HG02870 (cell line): ENCODE measurements around the gene LRP3.
"Not testable (repeated sequence)": the region's sequence is repeated elsewhere in the genome, so short reads cannot be mapped to it uniquely, and the experiment has no call there.

Experiments used
- ATAC-seq: cut with Tn5 transposase; IDR thresholded peaks from one replicate; pipeline ENCODE4 v1.9.1; 2021; ENCODE audit warnings: mild to moderate bottlenecking, moderate library complexity; ENCODE audit not compliant: unreplicated experiment

Gene LRP3

DNA sequence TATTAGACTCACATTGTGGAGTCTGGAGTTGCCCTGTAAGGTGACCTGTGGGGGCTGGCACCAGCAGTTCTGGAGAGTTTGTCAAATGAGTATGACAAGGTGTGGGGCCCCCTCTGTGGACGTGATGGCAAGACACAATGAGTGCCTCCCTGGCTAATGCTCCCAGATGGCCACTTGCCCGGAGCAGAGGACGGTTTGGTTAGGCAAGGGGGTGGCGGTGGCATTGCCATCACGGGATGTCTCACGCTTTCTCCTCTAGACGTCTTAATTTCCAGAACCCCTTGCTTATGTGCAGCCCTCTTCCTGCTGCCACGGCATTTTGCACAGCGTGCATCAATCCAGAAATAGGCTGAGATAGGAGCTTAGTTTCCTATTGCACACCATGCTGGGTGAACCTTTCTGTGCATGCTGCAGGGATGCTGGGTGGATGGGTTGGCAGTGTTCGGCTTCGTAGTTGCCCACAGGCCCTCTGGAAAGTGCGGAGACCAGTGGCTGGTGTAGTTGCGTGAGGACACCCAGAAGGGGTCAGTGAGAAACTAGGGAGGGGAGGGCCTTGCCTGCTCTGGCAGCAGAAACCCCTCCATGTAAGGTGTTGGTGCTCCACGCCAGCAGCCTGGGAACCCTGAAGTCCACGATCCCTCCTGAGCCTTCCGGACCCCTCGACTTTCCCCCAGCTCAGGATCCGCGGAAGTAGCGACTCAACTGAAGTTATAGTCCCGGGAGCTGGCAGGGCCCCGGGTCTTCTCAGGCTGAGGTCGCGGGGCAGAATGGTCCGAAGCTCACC, 18.1 kb upstream of the LRP3 start:
- no peak for ATAC-seq

- peak; percentile 81 for ATAC-seq
Measured at GRCh38 chr19:33176670-33177416, 17.3 kb upstream of the LRP3 start.

GRCh38 chr19:33177417-33177979, 16.6 kb upstream of the LRP3 start:
- ATAC-seq: peak; percentile 9

DNA sequence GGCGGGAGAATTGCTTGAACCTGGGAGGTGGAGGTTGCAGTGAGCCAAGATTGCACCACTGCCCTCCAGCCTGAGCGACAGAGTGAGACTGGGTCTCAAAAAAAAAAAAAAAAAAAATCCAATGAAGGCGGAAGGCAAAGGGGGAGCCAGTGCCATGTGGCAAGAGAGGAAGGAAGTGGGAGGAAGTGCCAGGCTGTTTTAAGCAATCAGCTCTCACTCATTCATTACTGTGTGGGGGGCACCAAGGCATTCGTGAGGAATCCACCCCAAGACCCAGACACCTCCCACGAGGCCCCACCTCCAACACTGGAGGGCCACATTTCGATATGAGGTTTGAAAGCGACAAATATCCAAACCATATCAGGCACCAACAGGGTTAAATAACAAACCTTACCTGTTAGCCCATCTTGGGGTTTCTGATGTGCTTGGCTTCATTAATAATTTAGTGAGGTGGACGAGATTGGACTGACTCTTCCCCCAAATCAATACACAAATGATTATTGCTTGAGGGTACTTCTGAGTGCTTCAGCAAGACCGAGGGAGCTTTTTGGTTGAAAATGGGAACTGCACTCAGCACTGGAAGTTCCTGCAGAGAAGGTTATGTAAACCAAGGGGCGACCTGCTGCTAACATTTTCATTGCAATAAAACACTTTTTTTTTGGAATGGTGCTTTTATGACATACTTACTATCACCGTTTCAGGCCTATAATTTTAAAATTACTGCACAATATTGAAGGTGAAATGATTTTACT, 7.5 kb upstream of the LRP3 start:
- ATAC-seq: no peak

DNA sequence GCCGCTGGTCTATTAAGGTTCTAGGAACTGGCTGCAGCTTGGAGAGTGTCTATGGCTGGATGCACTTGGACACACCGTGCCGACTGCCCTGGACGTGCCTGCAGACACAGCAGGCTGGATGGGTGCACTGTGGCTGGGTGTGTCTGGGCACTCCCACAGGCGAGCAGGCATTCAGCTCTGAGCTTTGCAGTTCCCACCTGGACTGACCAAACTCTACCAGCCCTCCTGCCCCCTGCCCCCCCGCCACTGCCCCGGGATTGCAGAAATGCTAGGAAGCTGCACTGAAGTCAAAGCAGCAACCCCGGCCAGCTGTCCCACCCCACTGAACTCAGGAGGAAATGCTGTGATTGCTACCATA, 7.0 kb upstream of the LRP3 start:
- no peak for ATAC-seq

DNA sequence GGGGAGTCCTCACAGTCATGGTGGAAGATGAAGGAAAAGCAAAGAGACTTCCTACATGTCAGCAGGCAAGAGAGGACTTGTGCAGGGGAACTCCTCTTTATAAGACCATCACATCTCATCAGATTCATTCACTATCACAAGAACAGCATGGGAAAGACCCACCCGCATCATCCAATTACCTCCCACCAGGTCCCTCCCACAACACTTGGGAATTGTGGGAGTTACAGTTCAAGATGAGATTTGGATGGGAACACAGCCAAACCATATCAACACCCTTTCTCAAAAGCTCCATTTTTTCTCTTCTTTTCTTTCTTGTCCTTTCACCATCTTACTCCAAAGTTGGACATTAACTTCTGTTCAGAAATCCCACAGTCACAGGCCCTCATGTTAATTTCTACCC, 4.7 kb upstream of the LRP3 start:
- ATAC-seq: no peak

DNA sequence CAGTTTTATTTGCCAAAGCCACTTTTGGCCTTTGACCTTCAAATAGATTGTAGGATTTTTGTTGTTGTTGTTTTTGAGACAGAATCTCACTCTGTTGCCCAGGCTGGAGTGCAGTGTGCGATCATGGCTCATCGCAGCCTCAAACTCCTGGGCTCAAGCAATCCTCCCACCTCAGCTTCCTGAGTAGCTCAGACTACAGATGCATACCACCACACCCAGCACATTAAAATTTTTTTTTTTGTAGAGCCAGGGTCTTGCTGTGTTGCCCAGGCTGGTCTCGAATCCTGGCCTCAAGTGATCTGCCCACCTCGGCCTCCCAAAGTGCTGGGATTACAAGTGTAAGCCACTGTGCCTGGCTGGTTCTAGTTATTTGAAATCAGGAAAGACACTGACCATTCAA, 3.0 kb upstream of the LRP3 start:
- ATAC-seq: not testable (repeated sequence)

- ATAC-seq: no peak
Measured at GRCh38 chr19:33191501-33191900, 2.6 kb upstream of the LRP3 start.

GRCh38 chr19:33192010-33192409, 2.1 kb upstream of the LRP3 start:
- no peak for ATAC-seq

DNA sequence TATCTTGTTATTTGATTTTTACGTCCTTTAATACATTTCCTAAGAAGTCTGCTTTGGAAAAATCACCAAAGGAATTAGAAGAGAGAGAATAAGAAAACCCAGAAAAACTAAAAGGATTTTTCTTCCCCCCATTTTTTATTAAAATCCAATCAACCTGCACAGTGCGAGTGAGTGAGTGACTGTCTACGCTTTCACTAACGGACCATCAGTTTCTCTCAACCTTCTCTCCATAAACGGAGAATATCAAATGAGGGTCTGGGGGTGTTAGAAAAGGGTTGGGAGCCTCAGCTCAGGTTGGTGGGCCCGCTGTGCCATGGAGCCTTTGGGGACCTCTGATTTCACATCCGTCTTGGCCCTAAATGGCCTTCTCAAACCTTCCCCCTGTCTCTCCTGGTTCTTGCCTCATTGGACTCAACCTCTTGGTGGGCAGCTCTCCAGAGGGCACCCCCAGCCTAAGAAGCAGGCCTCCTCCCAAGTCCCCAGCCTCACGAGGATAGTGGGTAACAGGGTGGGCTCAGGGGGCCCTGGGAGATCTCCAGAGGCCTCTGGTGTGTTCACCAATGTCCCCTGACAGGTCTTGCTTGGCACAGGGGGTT, 763 bp upstream of the LRP3 start:
- no peak for ATAC-seq

DNA sequence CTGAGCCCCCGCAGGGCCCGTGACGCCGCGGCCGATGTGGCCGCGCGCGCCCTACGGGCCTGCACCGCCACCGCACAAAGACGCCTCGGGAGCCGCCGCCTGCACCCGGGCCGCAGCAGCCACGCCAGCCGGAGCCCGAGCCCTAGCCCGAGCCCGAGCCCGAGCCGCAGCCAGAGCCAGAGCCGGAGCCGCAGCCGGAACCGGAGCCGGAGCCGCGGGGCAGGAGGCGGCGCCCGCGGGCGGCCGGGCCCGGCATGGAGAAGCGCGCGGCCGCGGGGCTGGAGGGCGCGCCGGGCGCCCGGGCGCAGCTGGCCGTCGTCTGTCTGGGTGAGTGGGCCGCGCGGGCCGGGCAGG, 379 bp downstream of the LRP3 start:
- no peak for ATAC-seq

DNA sequence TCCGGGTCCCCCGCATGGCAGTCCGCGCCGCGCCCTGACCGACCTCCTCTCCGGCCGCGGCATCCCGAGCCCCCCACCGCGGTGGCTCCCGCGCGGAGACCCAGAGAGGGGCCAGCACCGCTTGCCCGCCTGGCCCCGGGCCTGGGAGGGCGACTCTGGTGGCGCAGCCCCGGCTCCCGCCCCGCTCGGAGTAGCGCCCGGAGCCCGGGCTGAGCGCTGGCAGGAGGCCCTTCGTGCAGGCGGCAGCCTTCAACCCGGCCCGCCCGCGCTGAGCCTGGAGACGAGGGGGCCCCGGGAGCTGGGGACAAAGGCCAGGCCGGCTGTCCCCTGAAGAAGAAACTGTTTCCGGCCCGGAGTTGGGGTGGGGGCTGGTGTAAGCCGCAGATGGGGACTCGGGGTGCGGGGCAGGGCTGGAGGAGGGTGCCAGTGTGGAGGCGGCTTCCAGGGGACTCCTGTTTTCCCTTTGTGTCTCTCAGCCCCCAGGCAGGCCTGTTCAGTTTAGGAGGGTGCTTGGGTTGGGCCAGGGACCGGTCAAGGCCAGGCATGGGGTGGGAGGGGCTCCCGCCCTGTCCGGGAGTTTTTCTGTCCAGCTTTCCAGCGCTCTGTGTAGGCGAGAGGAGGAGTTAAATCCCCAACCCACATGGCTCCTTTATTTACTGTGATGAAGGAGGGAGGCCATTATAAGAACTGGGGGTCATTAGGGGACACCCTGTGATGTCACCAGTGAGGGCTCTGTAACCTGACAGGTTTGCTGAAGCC, 935 bp downstream of the LRP3 start:
- no peak for ATAC-seq

GRCh38 chr19:33195645-33196347, 1.7 kb downstream of the LRP3 start:
- no peak for ATAC-seq

DNA sequence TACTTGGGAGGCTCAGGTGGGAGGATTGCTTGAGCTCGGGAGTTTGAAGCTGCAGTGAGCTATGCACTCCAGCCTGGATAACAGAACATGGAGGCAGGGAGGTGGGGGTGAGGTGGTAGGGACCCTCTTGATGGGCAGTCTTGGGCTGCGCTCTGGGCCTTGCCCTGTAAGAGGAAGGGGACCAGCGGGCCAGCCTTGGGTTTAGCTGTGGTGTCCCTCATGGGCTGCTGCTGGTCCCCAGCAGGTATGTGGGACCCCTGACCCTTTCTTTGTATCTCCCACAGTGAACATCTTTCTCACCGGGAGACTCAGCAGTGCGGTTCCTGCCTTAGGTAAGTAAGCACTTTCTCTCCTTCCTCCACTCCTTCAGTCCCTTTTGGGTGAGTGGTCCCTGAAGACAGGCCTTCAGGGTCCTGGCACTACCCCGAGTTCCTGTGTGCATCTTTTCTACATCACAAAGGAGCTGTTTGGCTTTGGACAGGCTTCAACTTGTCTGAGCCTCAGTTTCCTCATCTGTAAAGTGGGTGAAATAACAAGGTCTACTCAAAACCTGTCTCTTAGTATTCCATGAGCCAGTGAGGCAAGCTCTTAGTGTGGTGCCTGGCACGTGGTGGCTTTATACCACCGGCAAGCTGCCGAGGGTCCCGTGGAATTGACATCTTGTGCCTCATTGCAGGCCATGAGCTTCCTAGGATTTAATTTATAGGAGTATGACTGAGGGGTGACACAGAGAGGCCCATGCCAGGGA, 2.5 kb downstream of the LRP3 start:
- ATAC-seq: no peak

DNA sequence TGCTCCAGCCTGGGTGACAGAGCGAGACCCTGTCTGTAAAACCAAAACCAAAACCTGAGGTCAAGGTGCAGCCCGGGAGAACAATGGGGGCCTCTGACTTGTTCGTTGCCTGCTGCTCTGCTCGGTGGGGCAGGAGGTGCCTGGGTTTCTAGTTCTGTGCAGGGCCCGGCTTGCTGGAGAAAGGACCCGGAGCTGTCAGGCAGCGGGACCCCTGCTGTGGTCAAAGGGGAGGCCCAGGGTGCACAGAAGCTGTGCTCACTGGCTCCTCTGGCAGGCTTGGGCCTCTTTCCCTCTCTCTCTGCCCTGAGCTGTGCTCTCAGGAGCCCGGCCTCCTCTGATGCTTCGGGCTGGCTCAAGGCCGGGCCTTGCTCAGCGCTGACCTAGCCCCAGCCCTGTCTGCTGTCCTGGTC, 3.5 kb downstream of the LRP3 start:
- ATAC-seq: no peak

GRCh38 chr19:33198169-33198568, 4.0 kb downstream of the LRP3 start:
- no peak for ATAC-seq

DNA sequence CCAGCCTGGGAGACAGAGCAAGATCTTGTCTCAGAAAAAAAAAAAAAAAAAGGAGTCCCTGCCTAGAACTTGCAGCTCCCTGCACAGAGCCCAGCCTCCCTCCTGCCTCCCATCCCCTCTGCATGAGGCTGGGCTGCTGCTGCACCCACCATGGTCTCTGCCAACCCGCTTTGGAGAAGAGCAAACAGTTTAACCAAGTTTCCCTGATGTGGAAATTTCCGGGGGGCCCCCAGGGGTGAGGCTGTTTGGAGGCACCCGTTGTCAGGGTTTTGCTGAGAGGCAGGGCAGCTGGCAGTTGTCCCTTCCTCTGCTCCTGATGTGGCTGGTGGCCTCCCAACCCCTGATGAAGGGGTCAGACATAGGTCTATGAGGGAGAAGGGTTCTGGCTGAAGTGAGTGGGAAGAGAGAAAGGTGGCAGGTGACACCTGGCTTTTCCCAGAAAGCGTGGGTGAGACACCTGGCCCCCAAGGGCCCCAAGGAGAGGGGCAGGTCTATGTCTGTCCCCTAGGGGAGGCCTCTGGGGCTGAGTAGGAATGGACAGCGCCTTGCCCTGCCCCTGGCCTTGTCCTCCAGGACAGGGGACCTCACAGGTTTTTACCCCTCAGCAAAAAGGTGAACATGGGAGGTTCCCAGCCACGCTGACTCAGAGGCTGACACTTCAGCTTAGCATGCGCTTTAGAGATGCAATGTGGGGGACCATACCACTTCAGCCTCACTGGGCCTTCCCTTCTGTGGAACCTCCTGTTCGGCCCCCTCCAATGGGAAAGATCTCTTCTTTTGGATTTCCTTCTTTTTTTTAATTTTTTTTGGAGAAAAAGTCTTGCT, 5.5 kb downstream of the LRP3 start:
- no peak for ATAC-seq

- ATAC-seq: no peak
Measured at GRCh38 chr19:33201473-33201872, 7.3 kb downstream of the LRP3 start.
